Gastroesophageal sphincter (tissue), 4 donors: ENCODE data around the gene CYTH3. TPM values are rescaled to one million over a fixed set of nuclear protein-coding genes. Genes with fewer than 3 reads are reported as not detected.

Experiments
- ATAC-seq: fragments of 150-250 bp; one replicate; pipeline ENCODE4 v1.9.1; 2016; ENCODE audit warnings: mild to moderate bottlenecking, moderate library complexity
- H3K27ac ChIP-seq, 4 donors: fragments of 200-600 bp; sonication (generic) in 3 of 4; 1 replicate in 3 of 4; 2 replicates in 1 of 4; pipeline ENCODE4 v1.5.1; 2016 to 2019
- H3K27me3 ChIP-seq: fragments of 200-600 bp; sonication (generic); one replicate; pipeline ENCODE4 v1.5.1; 2019
- H3K36me3 ChIP-seq, 2 donors: fragments of 200-600 bp; sonication (generic); one replicate each; pipeline ENCODE4 v1.5.1; 2019; ENCODE audit warnings: control low read depth in 1 of 2
- H3K4me1 ChIP-seq, 3 donors: fragments of 200-600 bp; sonication (generic); 1 replicate in 2 of 3; 2 replicates in 1 of 3; pipeline ENCODE4 v1.5.1; 2016 to 2019; ENCODE audit warnings: control low read depth in 2 of 3
- H3K4me3 ChIP-seq, 2 donors: fragments of 200-600 bp; sonication (generic); one replicate each; pipeline ENCODE4 v1.5.1; 2019; ENCODE audit warnings: mild to moderate bottlenecking in 1 of 2, moderate library complexity in 1 of 2
- H3K9me3 ChIP-seq, 3 donors: fragments of 200-600 bp; sonication (generic); one replicate each; pipeline ENCODE4 v1.5.1; 2017 to 2019; ENCODE audit warnings: control low read depth in 2 of 3
- EP300 ChIP-seq: sonication (generic); formaldehyde crosslinking; IDR thresholded peaks from one replicate; pipeline ENCODE4 v1.6.1; 2017; ENCODE audit warnings: antibody characterized with exemption, mild to moderate bottlenecking
- POLR2A ChIP-seq, 2 donors: fragments of 450-650 bp; IDR thresholded peaks; one replicate each; pipeline ENCODE4 v1.6.1; 2017; ENCODE audit warnings: antibody characterized with exemption in 2 of 2, mild to moderate bottlenecking in 2 of 2, moderate library complexity in 1 of 2
- POLR2AphosphoS5 ChIP-seq: sonication (generic); formaldehyde crosslinking; IDR thresholded peaks from one replicate; pipeline ENCODE4 v1.6.1; 2017; ENCODE audit warnings: antibody characterized with exemption
- WGBS, 2 donors: methylation state at CpG; one replicate each; pipeline ENCODE4 v1.1.5; 2018; ENCODE audit warnings: low coverage in 1 of 2; 5-methylcytosine and 5-hydroxymethylcytosine counted together
- total RNA-seq, 4 donors: library from RNA; depleted of rRNA; stranded (reverse); fragments of >200 nt; gene quantifications; one replicate each; pipeline ENCODE4 v1.1.0, GENCODE V29; 2016
- TF ChIP-seq, protein P1 (sequence below), 4 experiments: fragments of 200-600 bp in 2 of 4; fragments of 450-650 bp in 2 of 4; sonication (generic) in 1 of 4; IDR thresholded peaks; one replicate each; pipeline ENCODE4 v1.5.1; 2017 to 2019; ENCODE audit warnings: antibody characterized with exemption in 4 of 4, mild to moderate bottlenecking in 2 of 4, moderate library complexity in 2 of 4

The CYTH3 gene
- total RNA-seq, 4 donors from 2014 or later, result 25.8 to 61.9 (median 39.4) TPM

- Histone ChIP-seq H3K4me3 (no peak overlapping the region), H3K27ac (peak overlapping the region in 3 of 4 donors; percentile 3 to 62 (median 54)), H3K4me1 (peaks cover 0 to 92% (median 24%) of the 10 kb centered on the region in 3 donors), H3K9me3 (no peaks in the 10 kb centered on the region), H3K27me3 (no peaks in the 10 kb centered on the region), H3K36me3 (no peaks in the 10 kb centered on the region)
- TF ChIP-seq EP300 (no peak), POLR2A (IDR thresholded peaks at IDR 0.05) (no peak), POLR2AphosphoS5 (no peak)
- TF ChIP-seq, protein P1, sequence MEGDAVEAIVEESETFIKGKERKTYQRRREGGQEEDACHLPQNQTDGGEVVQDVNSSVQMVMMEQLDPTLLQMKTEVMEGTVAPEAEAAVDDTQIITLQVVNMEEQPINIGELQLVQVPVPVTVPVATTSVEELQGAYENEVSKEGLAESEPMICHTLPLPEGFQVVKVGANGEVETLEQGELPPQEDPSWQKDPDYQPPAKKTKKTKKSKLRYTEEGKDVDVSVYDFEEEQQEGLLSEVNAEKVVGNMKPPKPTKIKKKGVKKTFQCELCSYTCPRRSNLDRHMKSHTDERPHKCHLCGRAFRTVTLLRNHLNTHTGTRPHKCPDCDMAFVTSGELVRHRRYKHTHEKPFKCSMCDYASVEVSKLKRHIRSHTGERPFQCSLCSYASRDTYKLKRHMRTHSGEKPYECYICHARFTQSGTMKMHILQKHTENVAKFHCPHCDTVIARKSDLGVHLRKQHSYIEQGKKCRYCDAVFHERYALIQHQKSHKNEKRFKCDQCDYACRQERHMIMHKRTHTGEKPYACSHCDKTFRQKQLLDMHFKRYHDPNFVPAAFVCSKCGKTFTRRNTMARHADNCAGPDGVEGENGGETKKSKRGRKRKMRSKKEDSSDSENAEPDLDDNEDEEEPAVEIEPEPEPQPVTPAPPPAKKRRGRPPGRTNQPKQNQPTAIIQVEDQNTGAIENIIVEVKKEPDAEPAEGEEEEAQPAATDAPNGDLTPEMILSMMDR (IDR thresholded peaks at IDR 0.05), result no peak
- WGBS, 2 donors, result 67 to 90% methylated on average over 3 to 4 of the region's 4 CpGs
- no peak for ATAC-seq
Observed at GRCh38 chr7:6257675-6258074, 14.7 kb downstream of the CYTH3 start.

GRCh38 chr7:6256677-6257535, 15.5 kb downstream of the CYTH3 start:
- Histone ChIP-seq H3K4me1 (peaks cover 0 to 93% (median 27%) of the 10 kb centered on the region in 3 donors), H3K4me3 (no peak overlapping the region), H3K9me3 (no peaks in the 10 kb centered on the region), H3K36me3 (no peaks in the 10 kb centered on the region), H3K27me3 (no peaks in the 10 kb centered on the region), H3K27ac (peak overlapping the region; percentile 3 to 62 (median 46))
- peak; percentile 35 for ATAC-seq
- WGBS, 2 donors, result 30 to 70% methylated on average over 8 to 9 of the region's 9 CpGs
- TF ChIP-seq POLR2AphosphoS5 (no peak), EP300 (no peak), POLR2A (IDR thresholded peaks at IDR 0.05) (no peak)
- TF ChIP-seq, protein P1 (IDR thresholded peaks at IDR 0.05), result no peak

GRCh38 chr7:6256109-6256483, 16.3 kb downstream of the CYTH3 start:
- peaks cover 0 to 93% (median 25%) of the 10 kb centered on the region in 3 donors for H3K4me1 ChIP-seq
- no peak for TF ChIP-seq POLR2AphosphoS5
- TF ChIP-seq, protein P1 (IDR thresholded peaks at IDR 0.05), result peak in 1 of 4 experiments; percentile 15
- no peak for ATAC-seq
- H3K27me3 ChIP-seq, result no peaks in the 10 kb centered on the region
- H3K9me3 ChIP-seq, result no peaks in the 10 kb centered on the region
- H3K36me3 ChIP-seq, result no peaks in the 10 kb centered on the region
- H3K27ac ChIP-seq, result peak overlapping the region in 3 of 4 donors; percentile 3 to 62 (median 54)
- WGBS, 2 donors, result 72 to 100% methylated on average over 2 to 4 of the region's 5 CpGs
- no peak overlapping the region for H3K4me3 ChIP-seq

- H3K9me3 ChIP-seq, result no peaks in the 10 kb centered on the region
- H3K27me3 ChIP-seq, result no peaks in the 10 kb centered on the region
- ATAC-seq, result no peak
- 41 to 64% methylated on average over 4 of the region's 4 CpGs for WGBS, 2 donors
- H3K4me3 ChIP-seq, result no peak overlapping the region
- TF ChIP-seq POLR2A (IDR thresholded peaks at IDR 0.05) (no peak), EP300 (no peak), POLR2AphosphoS5 (no peak)
- TF ChIP-seq, protein P1 (IDR thresholded peaks at IDR 0.05), result no peak
- peak overlapping the region in 3 of 4 donors; percentile 21 to 59 (median 37) for H3K27ac ChIP-seq
- peaks cover 0 to 85% (median 14%) of the 10 kb centered on the region in 3 donors for H3K4me1 ChIP-seq
- no peaks in the 10 kb centered on the region for H3K36me3 ChIP-seq
Observed at GRCh38 chr7:6254866-6255265, 17.6 kb downstream of the CYTH3 start.

GRCh38 chr7:6252748-6253147, 19.7 kb downstream of the CYTH3 start:
- H3K4me3 ChIP-seq, result no peak overlapping the region
- ATAC-seq, result no peak
- 15 to 20% methylated on average over 2 of the region's 2 CpGs for WGBS, 2 donors

More at GRCh38 chr7:6252748-6253147, 19.7 kb downstream of the CYTH3 start:
- Histone ChIP-seq H3K9me3 (no peaks in the 10 kb centered on the region), H3K4me1 (peaks cover 0 to 83% (median 6%) of the 10 kb centered on the region in 3 donors), H3K36me3 (no peaks in the 10 kb centered on the region), H3K27ac (peak overlapping the region in 1 of 4 donors; percentile 48), H3K27me3 (no peaks in the 10 kb centered on the region)
- TF ChIP-seq, protein P1 (IDR thresholded peaks at IDR 0.05), result no peak
- TF ChIP-seq EP300, result no peak
- no peak for TF ChIP-seq POLR2A (IDR thresholded peaks at IDR 0.05)
- no peak for TF ChIP-seq POLR2AphosphoS5
